GM21619 (cell line): ENCODE data around the gene BRCA2.

Experiments
- ATAC-seq: cut with Tn5 transposase; IDR thresholded peaks from one replicate; pipeline ENCODE4 v1.9.1; 2021; ENCODE audit not compliant: unreplicated experiment

Gene BRCA2

DNA sequence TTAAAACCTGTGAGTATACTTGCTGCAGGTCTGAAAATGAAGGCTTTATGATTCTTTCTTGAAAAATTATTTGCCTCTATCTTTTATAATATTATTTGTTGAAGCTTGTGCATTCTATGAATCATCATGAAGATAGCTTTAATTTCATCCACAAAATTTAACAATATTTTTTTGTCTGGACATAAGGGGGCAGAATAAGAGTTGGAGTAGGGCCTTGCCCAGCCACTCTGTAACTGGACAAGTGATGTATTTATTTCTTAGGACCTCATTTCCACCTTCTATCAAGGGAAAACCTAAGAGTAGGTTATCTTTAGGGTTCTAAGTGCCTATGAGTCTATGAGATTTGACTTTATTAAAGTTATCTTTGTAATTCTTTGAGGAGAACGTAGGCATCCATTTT lies 62.7 kb downstream of the BRCA2 start:
- no peak for ATAC-seq

DNA sequence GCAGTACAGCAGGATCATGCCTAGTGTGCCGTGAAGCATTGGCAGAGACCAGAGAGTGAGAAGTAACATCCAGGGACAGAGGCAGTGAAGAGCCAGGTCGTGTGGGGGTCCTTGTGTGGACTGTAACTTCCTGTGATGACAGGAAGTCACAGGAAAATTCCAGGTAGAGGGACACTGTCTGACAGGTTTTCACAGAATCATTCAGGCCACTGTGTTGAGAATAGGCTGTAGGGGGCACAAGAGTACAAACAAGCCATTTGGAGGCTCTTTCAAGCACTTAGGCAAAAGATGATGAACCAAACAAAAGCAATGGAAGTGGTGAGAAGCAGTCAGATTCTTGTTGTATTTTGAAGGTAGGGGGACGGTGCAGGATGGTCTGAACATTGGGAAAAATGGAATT lies 66.2 kb downstream of the BRCA2 start:
- no peak for ATAC-seq

GRCh38 chr13:32383836-32384618 lies 68.7 kb downstream of the BRCA2 start:
- no peak for ATAC-seq

- no peak for ATAC-seq
Measured at GRCh38 chr13:32384702-32385101, 69.4 kb downstream of the BRCA2 start.

DNA sequence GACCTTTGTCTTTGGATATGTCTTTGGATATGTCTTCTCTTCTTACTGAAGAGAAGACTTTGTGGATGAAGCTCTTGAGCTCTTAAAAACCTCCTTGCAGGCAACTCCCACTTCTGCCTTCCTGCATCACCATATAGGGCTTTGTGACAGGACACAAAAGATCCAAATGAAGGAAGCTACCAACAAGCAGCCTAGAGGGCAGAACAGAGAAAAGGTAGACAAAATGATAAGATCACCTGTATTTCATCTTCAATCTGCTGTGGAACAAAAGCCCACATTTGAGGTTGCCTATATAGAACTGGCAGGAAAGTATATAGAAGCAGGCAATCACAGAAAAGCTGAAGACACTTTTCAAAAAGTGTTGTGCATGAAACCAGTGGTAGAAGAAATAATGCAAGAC lies 70.1 kb downstream of the BRCA2 start:
- no peak for ATAC-seq

GRCh38 chr13:32390048-32390447 lies 74.7 kb downstream of the BRCA2 start:
- peak; percentile 74 for ATAC-seq

DNA sequence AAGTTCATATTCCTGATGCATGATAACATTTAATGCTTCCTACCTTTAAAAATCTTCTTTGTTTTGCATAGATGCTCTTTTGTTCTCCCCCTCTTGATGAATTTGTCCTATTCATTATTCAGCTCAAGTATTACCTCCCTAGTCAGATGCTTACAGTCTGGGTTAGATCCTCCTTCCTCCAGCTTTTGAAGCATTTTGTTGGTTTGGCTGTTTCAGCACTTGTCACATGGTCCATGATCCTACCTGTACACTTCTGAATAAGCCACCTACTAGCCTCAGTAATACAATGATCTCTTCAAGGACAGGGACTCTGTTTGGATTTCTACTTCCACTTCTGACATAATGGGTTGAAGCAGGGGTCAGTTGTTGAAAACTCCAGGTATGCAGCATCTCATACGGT lies 75.2 kb downstream of the BRCA2 start:
- ATAC-seq: no peak

DNA sequence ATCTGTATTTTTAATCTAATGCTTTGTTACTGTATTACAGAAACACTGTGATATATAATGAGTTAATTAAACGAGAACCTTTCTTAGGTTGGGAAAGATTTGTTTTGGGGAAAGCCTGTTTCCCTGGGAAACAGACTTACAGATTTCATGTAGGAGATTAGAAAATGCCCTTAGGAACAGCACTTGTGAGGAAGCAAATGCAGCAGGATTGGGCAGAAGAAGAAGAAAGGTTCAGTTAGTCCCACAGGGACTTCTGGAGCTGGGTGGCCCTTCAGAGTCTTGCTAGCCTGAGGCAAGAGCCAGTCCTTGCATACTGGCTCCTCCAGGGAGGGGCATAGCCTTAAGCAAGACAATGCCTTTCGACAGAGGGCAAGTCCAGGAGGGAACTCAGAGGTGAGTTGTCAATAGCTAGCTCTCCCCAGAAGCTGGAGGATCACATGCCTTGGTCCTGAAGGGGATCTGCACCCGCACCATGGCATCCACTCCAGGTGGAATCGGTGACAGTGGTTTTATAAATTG lies 75.9 kb downstream of the BRCA2 start:
- no peak for ATAC-seq

GRCh38 chr13:32403108-32403507 lies 87.8 kb downstream of the BRCA2 start:
- ATAC-seq: no peak

- ATAC-seq: peak; percentile 83
Measured at GRCh38 chr13:32407854-32408253, 92.5 kb downstream of the BRCA2 start.

DNA sequence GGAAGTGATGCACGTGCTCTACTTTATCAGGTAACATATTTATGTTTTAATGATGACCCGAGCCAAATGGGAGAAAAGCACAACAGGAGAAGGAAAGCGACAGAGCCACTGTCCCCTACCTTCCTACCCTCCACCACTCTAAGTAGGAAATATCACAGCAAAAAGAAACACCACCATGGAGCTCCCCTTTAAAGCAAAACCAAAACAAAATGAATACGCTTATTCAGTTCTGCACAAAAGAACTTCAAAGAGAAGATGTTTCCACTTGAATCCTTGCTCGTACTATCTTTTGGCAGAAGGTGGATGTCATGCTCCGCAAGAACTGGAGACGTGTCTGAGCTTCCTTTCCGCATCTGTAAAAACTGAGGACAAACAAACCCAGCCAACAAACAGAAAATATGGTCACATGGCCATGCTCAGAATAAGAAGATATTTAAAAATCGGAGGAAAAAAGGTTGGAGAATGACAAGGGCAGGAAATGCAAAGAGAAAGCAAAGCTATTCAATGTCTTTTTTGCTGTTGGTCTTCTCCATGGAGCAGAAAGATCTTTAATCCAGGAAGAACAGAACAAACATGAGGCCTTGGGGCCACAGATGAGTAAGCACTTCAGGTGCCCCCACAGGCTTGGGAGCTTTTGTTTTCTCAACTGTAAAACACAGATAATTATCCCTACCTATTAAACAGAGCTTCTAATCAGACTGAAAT lies 93.1 kb downstream of the BRCA2 start:
- peak; percentile 16 for ATAC-seq

GRCh38 chr13:32409001-32409313 lies 93.6 kb downstream of the BRCA2 start:
- no peak for ATAC-seq

DNA sequence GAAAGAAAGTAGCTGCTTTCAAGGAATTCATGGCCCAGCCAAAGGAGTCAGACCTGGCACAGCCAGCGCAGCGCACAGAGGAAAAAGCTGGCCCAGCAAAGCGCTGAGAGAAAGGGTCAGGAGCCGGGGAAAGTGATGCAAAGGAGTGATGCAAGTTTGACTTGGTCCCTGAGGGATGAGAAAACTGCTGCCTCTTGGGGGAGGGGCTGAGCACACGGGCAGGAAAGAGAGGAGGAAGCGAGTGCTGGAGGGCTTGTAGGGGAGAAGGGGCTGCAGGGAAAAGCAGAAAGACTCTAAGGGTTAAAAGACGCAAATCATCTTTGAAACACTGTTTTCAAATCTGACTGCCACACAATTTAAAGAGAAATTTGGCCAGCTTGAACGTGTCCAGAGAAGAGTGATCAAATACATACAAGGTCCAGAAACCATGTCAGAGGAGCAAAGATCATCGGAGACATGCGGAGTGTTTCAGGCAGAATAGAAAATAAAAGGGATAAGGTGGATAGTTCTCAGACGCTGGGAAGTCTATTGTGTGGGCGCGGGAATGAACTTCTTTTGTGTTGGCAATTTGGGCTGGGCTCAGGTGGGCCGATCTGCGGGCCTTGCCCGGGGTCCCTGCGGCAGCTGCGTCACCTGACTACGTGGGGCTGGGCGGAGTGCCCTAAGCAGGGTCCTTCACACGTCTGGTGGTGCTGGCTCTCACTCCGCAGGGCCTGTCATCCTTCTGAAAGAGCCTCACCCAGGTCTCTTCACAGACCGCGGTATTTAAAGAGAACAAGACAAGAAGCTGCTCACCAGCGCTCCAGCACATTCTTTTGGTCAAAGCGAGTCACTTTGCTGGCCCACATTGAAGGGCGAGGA lies 94.5 kb downstream of the BRCA2 start:
- no peak for ATAC-seq

GRCh38 chr13:32413284-32413683 lies 98.0 kb downstream of the BRCA2 start:
- no peak for ATAC-seq

- no peak for ATAC-seq
Measured at GRCh38 chr13:32414580-32414979, 99.3 kb downstream of the BRCA2 start.

GRCh38 chr13:32415019-32415418 lies 99.7 kb downstream of the BRCA2 start:
- ATAC-seq: no peak

- ATAC-seq: no peak
Measured at GRCh38 chr13:32417995-32418394, 102.7 kb downstream of the BRCA2 start.

DNA sequence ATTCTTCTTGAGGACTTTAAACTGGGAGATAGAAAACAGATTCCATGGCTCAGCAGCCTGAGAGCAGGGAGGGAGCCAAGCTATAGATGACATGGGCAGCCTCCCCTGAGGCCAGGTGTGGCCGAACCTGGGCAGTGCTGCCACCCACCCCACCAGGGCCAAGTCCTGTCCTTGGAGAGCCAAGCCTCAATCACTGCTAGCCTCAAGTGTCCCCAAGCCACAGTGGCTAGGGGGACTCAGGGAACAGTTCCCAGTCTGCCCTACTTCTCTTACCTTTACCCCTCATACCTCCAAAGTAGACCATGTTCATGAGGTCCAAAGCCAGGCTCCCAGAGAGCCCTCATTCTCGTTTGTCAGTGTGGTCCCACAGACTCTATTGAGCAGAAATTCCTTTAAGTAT lies 104.6 kb downstream of the BRCA2 start:
- ATAC-seq: no peak

DNA sequence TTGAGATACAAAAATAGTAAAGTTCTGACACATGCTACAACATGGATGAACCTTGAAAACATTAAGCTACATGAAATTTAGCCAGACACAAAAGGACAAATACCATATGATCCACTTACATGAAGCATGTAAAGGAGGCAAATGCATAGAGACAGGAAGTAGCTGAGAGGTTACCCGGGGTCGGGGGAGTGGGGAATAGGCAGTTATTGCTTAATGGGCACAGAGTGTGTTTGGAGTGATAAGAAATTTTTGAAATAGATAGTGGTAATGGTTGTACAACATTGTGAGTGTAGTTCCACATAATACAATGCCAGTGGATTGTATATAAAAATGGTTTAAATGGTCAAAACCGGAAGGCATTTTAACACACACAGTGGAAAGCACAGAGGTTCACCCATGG lies 108.3 kb downstream of the BRCA2 start:
- no peak for ATAC-seq

DNA sequence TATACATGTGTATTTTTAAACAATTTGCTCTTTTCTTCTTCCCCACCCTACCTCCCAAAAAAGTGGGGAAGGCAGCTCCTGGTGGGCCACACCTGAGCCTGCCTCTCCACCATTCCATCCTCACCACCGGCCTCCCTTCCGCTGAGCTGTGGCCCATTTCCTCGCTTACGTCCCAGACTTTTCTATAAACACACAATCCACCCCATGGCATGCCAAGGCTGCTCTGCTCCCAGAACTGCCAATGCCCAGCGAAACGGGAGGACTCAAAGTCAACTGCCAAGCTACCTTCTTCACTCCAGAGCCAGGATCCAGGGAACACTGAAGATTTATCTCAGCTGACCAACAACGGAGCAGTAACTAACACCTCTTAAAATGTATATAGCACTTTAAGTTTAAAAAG lies 109.8 kb downstream of the BRCA2 start:
- ATAC-seq: no peak

- ATAC-seq: peak; percentile 33
Measured at GRCh38 chr13:32426191-32426989, 111.1 kb downstream of the BRCA2 start.
